Gastrocnemius medialis (tissue), 4 donors: Measurements from ENCODE around the gene MRPL23. TPM values are rescaled to one million over a fixed set of nuclear protein-coding genes. Genes with fewer than 3 reads are reported as not detected.
A peak's percentile ranks its signal among the peaks of the same experiment; 100 is the strongest.

Experiments
- ATAC-seq, 2 donors: fragments of 150-250 bp; one replicate each; pipeline ENCODE4 v1.9.1; 2016
- DNase-seq, 2 donors: peaks; one replicate each; pipeline ENCODE4 v3.0.0-alpha.2; 2019
- H3K27ac ChIP-seq, 4 donors: fragments of 200-600 bp; sonication (generic); 1 replicate in 1 of 4; 2 replicates in 3 of 4; pipeline ENCODE4 v1.5.1; 2016 to 2018; ENCODE audit warnings: mild to moderate bottlenecking in 2 of 4, moderate library complexity in 1 of 4
- H3K27me3 ChIP-seq, 3 donors: fragments of 200-600 bp; sonication (generic) in 2 of 3; 1 replicate in 1 of 3; 2 replicates in 2 of 3; pipeline versions ENCODE4 v1.5.1 to v1.6.0; 2016 to 2019; ENCODE audit warnings: mild to moderate bottlenecking in 1 of 3, moderate library complexity in 1 of 3
- H3K36me3 ChIP-seq, 2 donors: fragments of 200-600 bp; sonication (generic) in 1 of 2; one replicate each; pipeline ENCODE4 v1.5.1; 2017 to 2018
- H3K4me1 ChIP-seq, 2 donors: fragments of 200-600 bp; sonication (generic) in 1 of 2; one replicate each; pipeline ENCODE4 v1.5.1; 2016 to 2017; ENCODE audit warnings: mild to moderate bottlenecking in 2 of 2
- H3K4me3 ChIP-seq, 4 donors: fragments of 200-600 bp; sonication (generic) in 3 of 4; 1 replicate in 1 of 4; 2 replicates in 3 of 4; pipeline ENCODE4 v1.5.1; 2016 to 2019; ENCODE audit warnings: mild to moderate bottlenecking in 2 of 4
- H3K9me3 ChIP-seq, 3 donors: fragments of 200-600 bp; sonication (generic) in 2 of 3; 1 replicate in 1 of 3; 2 replicates in 2 of 3; pipeline ENCODE4 v1.5.1; 2016 to 2019
- CTCF ChIP-seq, 5 experiments: fragments of 450-650 bp in 3 of 5; fragments of 200-600 bp in 2 of 5; sonication (generic) in 2 of 5; IDR thresholded peaks in 4 of 5; conservative IDR thresholded peaks in 1 of 5; 1 replicate in 4 of 5; 2 replicates in 1 of 5; pipeline ENCODE4 v1.5.1; 2016 to 2019; ENCODE audit warnings: antibody characterized with exemption in 5 of 5, mild to moderate bottlenecking in 3 of 5, moderate library complexity in 3 of 5
- POLR2A ChIP-seq, 2 donors: fragments of 450-650 bp; IDR thresholded peaks; one replicate each; pipeline ENCODE4 v1.6.1; 2017; ENCODE audit warnings: antibody characterized with exemption in 2 of 2, mild to moderate bottlenecking in 2 of 2, moderate library complexity in 2 of 2
- in situ Hi-C, 4 donors: fragments of 200-750 bp; cut with MboI; loops; one replicate each; pipeline versions ENCODE4 v1.15.0 to v1.8.0; 2017; ENCODE audit warnings: low sequenced_read_pairs in 4 of 4
- intact Hi-C: fragments of 100-400 bp; cut with DNase I; formaldehyde crosslinking; loops from one replicate; pipeline ENCODE4 v1.15.1; 2023; ENCODE audit warnings: low total_unique reads
- total RNA-seq, 4 donors: library from RNA; depleted of rRNA; stranded (reverse); fragments of >200 nt; gene quantifications; one replicate each; pipeline versions ENCODE4 v1.1.0 to v1.2.3, GENCODE V29; 2016

The MRPL23 gene
- total RNA-seq, 4 donors from 2014 or later, result 128 to 243 (median 187) TPM

DNA sequence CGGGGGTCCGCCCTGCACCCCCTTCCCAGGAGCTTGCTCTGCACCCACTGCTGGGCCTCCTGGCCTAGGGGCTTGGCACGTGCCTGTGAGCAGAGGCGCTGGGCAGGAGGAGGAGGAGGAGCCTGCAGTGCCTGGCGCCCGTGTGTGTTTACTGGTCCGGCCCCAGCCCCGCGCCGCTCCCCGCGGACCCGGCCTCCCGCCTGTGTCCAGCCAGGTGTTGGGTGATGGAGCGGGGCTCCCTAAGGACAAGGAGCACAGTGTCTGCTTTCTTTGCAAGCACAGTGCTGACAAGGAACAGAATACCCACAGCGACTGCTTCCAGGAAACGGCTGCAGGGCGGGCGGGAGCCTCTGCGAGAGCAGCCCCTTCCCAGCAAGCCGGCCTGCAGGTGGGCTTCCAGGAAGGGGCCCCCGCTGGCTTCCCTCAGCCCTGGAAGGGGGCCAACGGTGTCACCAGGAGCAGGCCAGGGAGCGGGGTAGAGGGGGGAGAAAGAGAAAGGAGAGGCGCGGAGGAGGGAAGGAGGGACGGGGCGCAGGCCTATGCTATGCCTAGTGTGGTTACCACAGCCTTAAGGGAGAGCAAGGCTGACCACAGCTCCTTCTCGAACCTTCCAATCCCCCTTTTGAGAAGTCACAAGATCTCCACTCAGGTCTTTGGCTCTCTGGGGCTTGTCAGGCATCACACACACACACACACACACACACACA lies 43.9 kb downstream of the MRPL23 start:
- in situ Hi-C loops, result no loop called here
- intact Hi-C loops, result no loop called here

GRCh38 chr11:1992111-1992510 lies 45.0 kb downstream of the MRPL23 start:
- intact Hi-C loops (no loop called here), in situ Hi-C loops (no loop called here)
- H3K4me1 ChIP-seq, result no peaks in the 10 kb centered on the region
- no peak overlapping the region for H3K4me3 ChIP-seq
- H3K36me3 ChIP-seq, result no peaks in the 10 kb centered on the region
- no peaks in the 10 kb centered on the region for H3K9me3 ChIP-seq
- no peak for ATAC-seq
- TF ChIP-seq POLR2A (IDR thresholded peaks at IDR 0.05), result no peak
- no peak for TF ChIP-seq CTCF (IDR thresholded peaks at IDR 0.05 in 4 of 5, conservative IDR thresholded peaks at IDR 0.05 in 1 of 5)
- H3K27ac ChIP-seq, result no peak overlapping the region
- no peaks in the 10 kb centered on the region for H3K27me3 ChIP-seq
- no peak for DNase-seq

More for the DNA sequence above, 43.9 kb downstream of the MRPL23 start:
- peak; percentile 52 to 53 for ATAC-seq
- Histone ChIP-seq H3K27me3 (no peaks in the 10 kb centered on the region), H3K9me3 (no peaks in the 10 kb centered on the region), H3K27ac (no peak overlapping the region), H3K4me3 (no peak overlapping the region), H3K36me3 (no peaks in the 10 kb centered on the region), H3K4me1 (no peaks in the 10 kb centered on the region)
- TF ChIP-seq POLR2A (IDR thresholded peaks at IDR 0.05) (no peak), CTCF (IDR thresholded peaks at IDR 0.05 in 4 of 5, conservative IDR thresholded peaks at IDR 0.05 in 1 of 5) (no peak)
- no peak for DNase-seq

- H3K4me3 ChIP-seq, result no peak overlapping the region
- no peak for TF ChIP-seq CTCF (IDR thresholded peaks at IDR 0.05 in 4 of 5, conservative IDR thresholded peaks at IDR 0.05 in 1 of 5)
- no peaks in the 10 kb centered on the region for H3K36me3 ChIP-seq
- H3K9me3 ChIP-seq, result no peaks in the 10 kb centered on the region
- no peak overlapping the region for H3K27ac ChIP-seq
- H3K4me1 ChIP-seq, result no peaks in the 10 kb centered on the region
- no peaks in the 10 kb centered on the region for H3K27me3 ChIP-seq
- ATAC-seq, result no peak
- no peak for DNase-seq
- in situ Hi-C loops, result no loop called here
- intact Hi-C loops, result no loop called here
Measured at GRCh38 chr11:1994121-1994520, 47.0 kb downstream of the MRPL23 start.

DNA sequence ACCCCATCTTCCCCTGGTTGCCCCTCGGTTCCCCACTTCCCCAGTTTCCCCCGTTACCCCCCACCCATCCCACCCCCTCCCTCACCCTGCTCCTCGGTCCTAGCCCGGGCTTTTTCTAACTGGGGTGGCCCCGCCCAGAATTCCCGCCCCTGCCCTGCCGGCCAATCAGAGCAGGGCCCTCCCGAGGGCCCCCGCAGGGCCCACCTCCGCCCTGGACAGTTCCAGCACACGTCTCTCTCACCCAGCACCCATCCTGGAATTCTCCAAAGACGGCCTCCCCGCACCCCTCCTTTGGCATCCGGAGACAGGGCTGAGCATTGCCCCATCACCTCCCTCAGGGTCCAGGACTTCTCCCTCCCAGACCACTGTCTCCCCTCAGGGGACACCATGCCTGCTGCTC lies 50.6 kb downstream of the MRPL23 start, which contains the start of gene H19:
Gene H19, minus strand, starts transcription at position 88 of the 400 bp plus-strand sequence.
- ATAC-seq, result peak; percentile 37 to 41
- intact Hi-C loops, result no loop called here
- Histone ChIP-seq H3K27me3 (no peaks in the 10 kb centered on the region), H3K36me3 (no peaks in the 10 kb centered on the region), H3K9me3 (no peaks in the 10 kb centered on the region), H3K4me1 (no peaks in the 10 kb centered on the region), H3K27ac (no peak within 1 kb of the TSS), H3K4me3 (no peak within 1 kb of the TSS)
- no peak for DNase-seq
- no peak for TF ChIP-seq POLR2A (IDR thresholded peaks at IDR 0.05)
- TF ChIP-seq CTCF (IDR thresholded peaks at IDR 0.05 in 4 of 5, conservative IDR thresholded peaks at IDR 0.05 in 1 of 5), result no peak
- in situ Hi-C loops, result no loop called here

GRCh38 chr11:1998290-1998689 lies 51.2 kb downstream of the MRPL23 start:
- TF ChIP-seq POLR2A (IDR thresholded peaks at IDR 0.05) (no peak), CTCF (IDR thresholded peaks at IDR 0.05 in 4 of 5, conservative IDR thresholded peaks at IDR 0.05 in 1 of 5) (no peak)
- Histone ChIP-seq H3K4me1 (no peaks in the 10 kb centered on the region), H3K27ac (no peak overlapping the region), H3K9me3 (no peaks in the 10 kb centered on the region), H3K4me3 (no peak overlapping the region), H3K36me3 (no peaks in the 10 kb centered on the region), H3K27me3 (no peaks in the 10 kb centered on the region)
- ATAC-seq (peak; percentile 55), DNase-seq (no peak)
- intact Hi-C loops, result no loop called here
- in situ Hi-C loops, result no loop called here
